Measurements from ENCODE around the gene UXT. TPM values are rescaled to one million over a fixed set of nuclear protein-coding genes. Genes with fewer than 3 reads are reported as not detected.
A peak's percentile ranks its signal among the peaks of the same experiment; 100 is the strongest.

Gene UXT
- total and polyA plus RNA-seq, 9 of the 15 experiments (the other 6 are each of a cell fraction or from before 2014, with no cell fraction given): 141 to 300 (median 204) TPM

- no peak for TF ChIP-seq ARHGAP35 (IDR thresholded peaks at IDR 0.05; ENCODE audit: partially characterized antibody)
- no peak for TF ChIP-seq ZBTB8A (IDR thresholded peaks at IDR 0.05; ENCODE audit: partially characterized antibody)
- no peak for TF ChIP-seq CBFB (CRISPR knock-in tag; IDR thresholded peaks at IDR 0.05)
- no peak for TF ChIP-seq THRAP3 (IDR thresholded peaks at IDR 0.05; ENCODE audit: borderline replicate concordance)
- no peak for TF ChIP-seq ZNF239 (CRISPR knock-in tag; IDR thresholded peaks at IDR 0.05)
- TF ChIP-seq ZNF830 (CRISPR knock-in tag; IDR thresholded peaks at IDR 0.05): no peak
- peak; percentile 93 to 94 for TF ChIP-seq NRF1 (conservative IDR thresholded peaks at IDR 0.05 in 1 of 2, IDR thresholded peaks at IDR 0.05 in 1 of 2)
- TF ChIP-seq MAFF (IDR thresholded peaks at IDR 0.05; ENCODE audit: low read length): no peak
- TF ChIP-seq GTF3C2 (IDR thresholded peaks at IDR 0.05; ENCODE audit: borderline replicate concordance, extremely low read depth, insufficient read length): peak; percentile 84
- no peak for TF ChIP-seq FIP1L1 (IDR thresholded peaks at IDR 0.05; ENCODE audit: low read depth, low read length, poor library complexity, severe bottlenecking)
- no peak for TF ChIP-seq CBFA2T2 (conservative IDR thresholded peaks at IDR 0.05)
- peak; percentile 77 for TF ChIP-seq ZBTB2 (IDR thresholded peaks at IDR 0.05)
- TF ChIP-seq CEBPG (CRISPR knock-in tag; IDR thresholded peaks at IDR 0.05): no peak
- TF ChIP-seq CEBPG (tag; conservative IDR thresholded peaks at IDR 0.05 in 1 of 2, IDR thresholded peaks at IDR 0.05 in 1 of 2): 0 out of 4 replicates have a peak, but pooled peaks of 1 of the 2 experiments have one; percentile 43
- TF ChIP-seq MXD1 (CRISPR knock-in tag; IDR thresholded peaks at IDR 0.05; ENCODE audit: borderline replicate concordance, poor library complexity, severe bottlenecking): no peak
- 0 out of 2 replicates have a peak, but pooled peaks have one; percentile 8 for TF ChIP-seq CEBPB (tag; IDR thresholded peaks at IDR 0.05)
- TF ChIP-seq ZNF12 (CRISPR knock-in tag; IDR thresholded peaks at IDR 0.05): no peak
- no peak for TF ChIP-seq AFF4 (CRISPR knock-in tag; IDR thresholded peaks at IDR 0.05)
- no peak for TF ChIP-seq ARNT (IDR thresholded peaks at IDR 0.05)
- no peak for TF ChIP-seq SMC3 (conservative IDR thresholded peaks at IDR 0.05; ENCODE audit: insufficient read depth, low read depth, low read length)
- TF ChIP-seq ZNF143 (CRISPR knock-in tag; IDR thresholded peaks at IDR 0.05): no peak
- no peak for TF ChIP-seq ZNF780A (CRISPR knock-in tag; IDR thresholded peaks at IDR 0.05)
Measured at GRCh38 chrX:47658301-47658683, 688 bp downstream of the UXT start (continued).
